WTC11 (cell line): ENCODE measurements around the gene EEFSEC.

ENCODE experiments used
- AFF4 ChIP-seq: sonication (generic); formaldehyde crosslinking; IDR thresholded peaks from 2 replicates; pipeline ENCODE4 v1.8.1; 2023; ENCODE audit warnings: mild to moderate bottlenecking, missing genetic modification reagents, borderline replicate concordance
- CBFB ChIP-seq: sonication (generic); formaldehyde crosslinking; IDR thresholded peaks from 2 replicates; pipeline ENCODE4 v1.8.1; 2022; ENCODE audit warnings: mild to moderate bottlenecking, low read depth, missing genetic modification reagents
- CREM ChIP-seq: sonication (generic); formaldehyde crosslinking; IDR thresholded peaks from 2 replicates; pipeline ENCODE4 v1.8.1; 2022; ENCODE audit warnings: mild to moderate bottlenecking, missing genetic modification reagents, moderate library complexity
- CTCF ChIP-seq: fragments of 200-600 bp; IDR thresholded peaks from 2 replicates; pipeline ENCODE4 v1.8.0; 2022; ENCODE audit warnings: antibody characterized with exemption
- ESRRA ChIP-seq: sonication (generic); formaldehyde crosslinking; IDR thresholded peaks from 2 replicates; pipeline ENCODE4 v1.8.1; 2022; ENCODE audit warnings: mild to moderate bottlenecking, missing genetic modification reagents, borderline replicate concordance
- GTF2I ChIP-seq: fragments of 250-450 bp; sonication (Bioruptor Pico); conservative IDR thresholded peaks from 2 replicates; pipeline ENCODE4 v1.4.0; 2021; ENCODE audit warnings: mild to moderate bottlenecking
- HMGXB4 ChIP-seq: sonication (generic); formaldehyde crosslinking; IDR thresholded peaks from 2 replicates; pipeline ENCODE4 v1.8.1; 2023; ENCODE audit warnings: mild to moderate bottlenecking, moderate library complexity, missing genetic modification reagents
- IRF1 ChIP-seq: sonication (generic); formaldehyde crosslinking; IDR thresholded peaks from 2 replicates; pipeline ENCODE4 v1.8.0; 2023; ENCODE audit warnings: missing genetic modification reagents
- KAT7 ChIP-seq: sonication (generic); formaldehyde crosslinking; IDR thresholded peaks from 2 replicates; pipeline ENCODE4 v1.8.1; 2023; ENCODE audit warnings: missing genetic modification reagents, mild to moderate bottlenecking, borderline replicate concordance
- NFE2L1 ChIP-seq: sonication (generic); formaldehyde crosslinking; IDR thresholded peaks from 2 replicates; pipeline ENCODE4 v1.8.1; 2023; ENCODE audit warnings: missing genetic modification reagents
- NR1H2 ChIP-seq: sonication (generic); formaldehyde crosslinking; IDR thresholded peaks from 2 replicates; pipeline ENCODE4 v1.9.0; 2021; ENCODE audit warnings: mild to moderate bottlenecking, moderate library complexity, missing genetic modification reagents
- NR2C2 ChIP-seq: sonication (generic); formaldehyde crosslinking; IDR thresholded peaks from 2 replicates; pipeline ENCODE4 v1.8.0; 2022; ENCODE audit warnings: mild to moderate bottlenecking, missing genetic modification reagents
- RELA ChIP-seq: sonication (generic); formaldehyde crosslinking; IDR thresholded peaks from 2 replicates; pipeline ENCODE4 v1.8.1; 2022; ENCODE audit warnings: missing genetic modification reagents, mild to moderate bottlenecking, borderline replicate concordance
- USF2 ChIP-seq: sonication (generic); formaldehyde crosslinking; IDR thresholded peaks from 2 replicates; pipeline ENCODE4 v1.8.1; 2023; ENCODE audit warnings: mild to moderate bottlenecking, missing genetic modification reagents, moderate library complexity

GRCh38 chr3:128207951-128208350, 54.7 kb downstream of the EEFSEC start:
- TF ChIP-seq ESRRA (CRISPR knock-in tag): no peak
- no peak for TF ChIP-seq CTCF
- TF ChIP-seq IRF1: no peak
- no peak for TF ChIP-seq NFE2L1
- no peak for TF ChIP-seq USF2 (CRISPR knock-in tag)
- no peak for TF ChIP-seq NR2C2 (CRISPR knock-in tag)
- no peak for TF ChIP-seq RELA (CRISPR knock-in tag)
- no peak for TF ChIP-seq KAT7
- TF ChIP-seq GTF2I (CRISPR knock-in tag): no peak
- TF ChIP-seq CBFB (CRISPR knock-in tag): no peak
- no peak for TF ChIP-seq HMGXB4 (CRISPR knock-in tag)
- TF ChIP-seq CREM (CRISPR knock-in tag): no peak
- TF ChIP-seq NR1H2 (CRISPR knock-in tag): no peak
- no peak for TF ChIP-seq AFF4 (CRISPR knock-in tag)
